ENCODE results near the gene UBXN11.
A peak's percentile ranks its signal among the peaks of the same experiment; 100 is the strongest.

Gene UBXN11

GRCh38 chr1:26278303-26278702 lies 28.1 kb downstream of the UBXN11 start:
- no peak for DNase-seq (ENCODE audit: extremely low read depth, low read depth)

GRCh38 chr1:26277719-26278118 lies 28.7 kb downstream of the UBXN11 start:
- no peak for TF ChIP-seq CTCF (IDR thresholded peaks at IDR 0.05; ENCODE audit: low read depth, low read length)
- DNase-seq (ENCODE audit: extremely low read depth, low read depth) = no peak

More at GRCh38 chr1:26278303-26278702, 28.1 kb downstream of the UBXN11 start:
- no peak for TF ChIP-seq CTCF (IDR thresholded peaks at IDR 0.05; ENCODE audit: low read depth, low read length)

- no peak for DNase-seq (ENCODE audit: extremely low read depth, low read depth)
- TF ChIP-seq CTCF (IDR thresholded peaks at IDR 0.05; ENCODE audit: low read depth, low read length) = no peak
Measured at GRCh38 chr1:26277261-26277661, 29.2 kb downstream of the UBXN11 start.

GRCh38 chr1:26276432-26276838 lies 30.0 kb downstream of the UBXN11 start:
- no peak for TF ChIP-seq CTCF (IDR thresholded peaks at IDR 0.05; ENCODE audit: low read depth, low read length)
- no peak for DNase-seq (ENCODE audit: extremely low read depth, low read depth)

- peak; percentile 84 for DNase-seq (ENCODE audit: extremely low read depth, low read depth)
- peak; percentile 71 for TF ChIP-seq CTCF (IDR thresholded peaks at IDR 0.05; ENCODE audit: low read depth, low read length)
Measured at GRCh38 chr1:26275580-26276431, 30.6 kb downstream of the UBXN11 start.

- TF ChIP-seq CTCF (IDR thresholded peaks at IDR 0.05; ENCODE audit: low read depth, low read length) = no peak
- no peak for DNase-seq (ENCODE audit: extremely low read depth, low read depth)
Measured at GRCh38 chr1:26274801-26275425, 31.5 kb downstream of the UBXN11 start.

GRCh38 chr1:26269198-26269550 lies 37.3 kb downstream of the UBXN11 start:
- no peak for TF ChIP-seq CTCF (IDR thresholded peaks at IDR 0.05; ENCODE audit: low read depth, low read length)
- DNase-seq (ENCODE audit: extremely low read depth, low read depth) = no peak
